T-cell (primary cell): ENCODE results near the gene DSCAML1. TPM values are rescaled to one million over a fixed set of nuclear protein-coding genes. Genes with fewer than 3 reads are reported as not detected.

ENCODE experiments used
- ATAC-seq, 4 experiments: fragments of 200-7000 bp in 3 of 4; fragments of 150-1000 bp in 1 of 4; cut with Tn5 transposase; replicated peaks in 1 of 4; 1 replicate in 3 of 4; 2 replicates in 1 of 4; pipeline ENCODE4 v1.10.0; 2021; ENCODE audit warnings: moderate library complexity in 3 of 4, mild to moderate bottlenecking in 2 of 4, moderate number of reproducible peaks in 1 of 4
- CTCF ChIA-PET, 2 donors: fragments of 300-600 bp; sonication (Branson Sonifier 250); formaldehyde crosslinking; loops; one replicate each; lab custom pipeline; 2022; ENCODE audit warnings: antibody characterized with exemption in 2 of 2; lab: Charles Lee
- POLR2A ChIA-PET, 2 donors: fragments of 300-600 bp; sonication (Branson Sonifier 250); formaldehyde crosslinking; loops; one replicate each; lab custom pipeline; 2022; ENCODE audit warnings: antibody characterized with exemption in 2 of 2; lab: Charles Lee
- DNase-seq, 35 experiments: peaks; one replicate each; pipeline versions ENCODE4 v3.0.0 to v3.0.0-alpha.2; 2013 to 2023
- H3K27ac ChIP-seq: one replicate; pipeline ENCODE4 v1.5.1; 2013; ENCODE audit warnings: low read length
- H3K27me3 ChIP-seq, 2 experiments: replicated peaks in 1 of 2; 1 replicate in 1 of 2; 2 replicates in 1 of 2; pipeline versions ENCODE4 v1.6.1 to v1.7.0; 2013; ENCODE audit warnings: low read length in 1 of 2, mixed read lengths in 1 of 2; ENCODE audit not compliant: control insufficient read depth in 2 of 2, insufficient read depth in 2 of 2; ENCODE audit errors: extremely low read depth in 1 of 2
- H3K36me3 ChIP-seq, 2 donors: 1 replicate in 1 of 2; 2 replicates in 1 of 2; pipeline versions ENCODE4 v1.6.1 to v1.7.0; 2013; ENCODE audit warnings: low read length in 1 of 2; ENCODE audit not compliant: control insufficient read depth in 2 of 2, insufficient read depth in 1 of 2; ENCODE audit errors: extremely low read depth in 1 of 2
- H3K4me1 ChIP-seq, 2 experiments: 1 replicate in 1 of 2; 2 replicates in 1 of 2; pipeline versions ENCODE4 v1.6.1 to v1.7.0; 2013; ENCODE audit warnings: low read length in 2 of 2, mixed read lengths in 1 of 2; ENCODE audit not compliant: insufficient read depth in 2 of 2, control insufficient read depth in 1 of 2; ENCODE audit errors: extremely low read depth in 1 of 2
- H3K4me3 ChIP-seq, 2 donors: 1 replicate in 1 of 2; 2 replicates in 1 of 2; pipeline versions ENCODE4 v1.5.1 to v1.7.0; 2013; ENCODE audit warnings: mild to moderate bottlenecking in 2 of 2, low read length in 1 of 2, moderate library complexity in 1 of 2; ENCODE audit not compliant: control insufficient read depth in 1 of 2; ENCODE audit errors: extremely low read depth in 1 of 2
- H3K9me3 ChIP-seq: 2 replicates; pipeline ENCODE4 v1.7.0; 2013
- H3K27ac Mint-ChIP-seq, 2 donors: one replicate each; pipeline ENCODE4 v1.8.0; 2020 to 2021; ENCODE audit warnings: mild to moderate bottlenecking in 2 of 2, mixed read lengths in 2 of 2
- H3K27me3 Mint-ChIP-seq, 2 donors: one replicate each; pipeline ENCODE4 v1.8.0; 2021 to 2022; ENCODE audit warnings: mixed read lengths in 2 of 2
- H3K36me3 Mint-ChIP-seq: one replicate; pipeline ENCODE4 v1.8.0; 2021; ENCODE audit warnings: mixed read lengths
- H3K4me1 Mint-ChIP-seq, 3 donors: one replicate each; pipeline ENCODE4 v1.8.0; 2020 to 2022; ENCODE audit warnings: mixed read lengths in 3 of 3, mild to moderate bottlenecking in 1 of 3
- H3K4me3 Mint-ChIP-seq, 3 donors: one replicate each; pipeline ENCODE4 v1.8.0; 2020 to 2022; ENCODE audit warnings: mild to moderate bottlenecking in 3 of 3, mixed read lengths in 3 of 3, moderate library complexity in 3 of 3
- H3K9me3 Mint-ChIP-seq, 3 donors: one replicate each; pipeline ENCODE4 v1.8.0; 2020 to 2022; ENCODE audit warnings: mixed read lengths in 3 of 3
- WGBS: methylation state at CpG from one replicate; pipeline ENCODE4 v1.1.5; 2013; ENCODE audit warnings: missing lambda C conversion rate; ENCODE audit not compliant: insufficient coverage; 5-methylcytosine and 5-hydroxymethylcytosine counted together
- total RNA-seq, 35 experiments: library from RNA in 6 of 35; stranded (reverse) in 6 of 35; fragments of 120-200 nt in 1 of 35; gene quantifications; one replicate each; pipeline versions ENCODE4 v1.2.1 to v1.2.4 and lab custom pipeline; 2013 to 2026

DSCAML1 gene
- total RNA-seq, 5 donors from 2014 or later (not counting 1 experiment from before 2014, with no cell fraction given) = 0.15 to 2.4 (median 0.96) TPM

GRCh38 chr11:117734601-117735024 is 62.4 kb downstream of the DSCAML1 start:
- CTCF ChIA-PET = no interaction called here

GRCh38 chr11:117733316-117733715 is 63.7 kb downstream of the DSCAML1 start:
- no peak overlapping the region for H3K27ac Mint-ChIP-seq
- Histone ChIP-seq H3K27me3 (no peaks in the 10 kb centered on the region), H3K27ac (no peak overlapping the region), H3K4me1 (no peaks in the 10 kb centered on the region), H3K4me3 (no peak overlapping the region), H3K9me3 (no peaks in the 10 kb centered on the region), H3K36me3 (no peaks in the 10 kb centered on the region)
- no peaks in the 10 kb centered on the region for H3K4me1 Mint-ChIP-seq
- WGBS = 80% methylated on average over 2 of the region's 6 CpGs
- no peaks in the 10 kb centered on the region for H3K36me3 Mint-ChIP-seq
- no peak for DNase-seq
- CTCF ChIA-PET = no interaction called here
- POLR2A ChIA-PET = no interaction called here
- ATAC-seq = no peak
- no peaks in the 10 kb centered on the region for H3K27me3 Mint-ChIP-seq
- no peaks in the 10 kb centered on the region for H3K9me3 Mint-ChIP-seq
- no peak overlapping the region for H3K4me3 Mint-ChIP-seq

More at GRCh38 chr11:117734601-117735024, 62.4 kb downstream of the DSCAML1 start:
- H3K4me3 Mint-ChIP-seq = no peak overlapping the region
- Histone ChIP-seq H3K36me3 (no peaks in the 10 kb centered on the region), H3K9me3 (no peaks in the 10 kb centered on the region), H3K27me3 (no peaks in the 10 kb centered on the region), H3K4me1 (no peaks in the 10 kb centered on the region), H3K27ac (no peak overlapping the region), H3K4me3 (no peak overlapping the region)
- H3K9me3 Mint-ChIP-seq = no peaks in the 10 kb centered on the region
- no peak overlapping the region for H3K27ac Mint-ChIP-seq
- no peak for DNase-seq
- H3K4me1 Mint-ChIP-seq = no peaks in the 10 kb centered on the region
- no peak for ATAC-seq
- POLR2A ChIA-PET = no interaction called here
- no peaks in the 10 kb centered on the region for H3K36me3 Mint-ChIP-seq
- 32% methylated on average over 4 of the region's 5 CpGs for WGBS
- peaks cover 9 to 11% of the 10 kb centered on the region in 2 donors for H3K27me3 Mint-ChIP-seq

DNA sequence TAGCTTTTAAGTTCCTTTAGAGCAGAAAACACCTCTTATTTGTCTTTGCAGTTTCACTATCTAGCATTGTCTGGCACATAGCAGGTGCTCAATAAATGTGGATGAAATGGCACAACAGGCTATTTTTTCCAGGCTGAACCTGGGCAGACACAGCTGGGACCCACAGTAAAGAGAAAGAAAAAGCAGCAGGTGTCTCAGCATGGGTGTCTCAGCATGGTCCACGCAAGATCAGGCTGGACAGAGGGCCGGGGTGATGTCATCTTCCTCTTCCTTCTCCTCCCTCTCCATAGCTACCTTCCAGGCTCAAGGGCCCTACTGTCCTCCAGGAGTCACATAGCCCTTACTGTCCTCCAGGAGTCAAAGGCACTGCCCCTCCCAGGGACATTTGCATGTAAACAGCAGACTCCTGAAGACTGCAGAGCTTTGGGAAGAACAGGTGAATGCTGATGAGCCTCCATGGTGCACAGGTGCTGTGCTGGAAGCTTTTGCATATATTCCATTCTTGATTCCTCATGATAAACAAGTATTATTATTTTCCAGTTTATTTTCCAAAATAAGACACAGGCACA is 65.2 kb downstream of the DSCAML1 start:
- DNase-seq = no peak
- no peaks in the 10 kb centered on the region for H3K36me3 ChIP-seq
- ChIA-PET POLR2A (no interaction called here), CTCF (no interaction called here)
- WGBS = 100% methylated on average over 2 of the region's 2 CpGs
- H3K4me3 ChIP-seq = no peak overlapping the region
- Mint-ChIP-seq H3K4me3 (no peak overlapping the region), H3K9me3 (no peaks in the 10 kb centered on the region), H3K4me1 (no peaks in the 10 kb centered on the region), H3K27ac (no peak overlapping the region), H3K36me3 (no peaks in the 10 kb centered on the region), H3K27me3 (no peaks in the 10 kb centered on the region)
- no peak for ATAC-seq
- H3K9me3 ChIP-seq = no peaks in the 10 kb centered on the region
- H3K27me3 ChIP-seq = no peaks in the 10 kb centered on the region
- no peaks in the 10 kb centered on the region for H3K4me1 ChIP-seq
- no peak overlapping the region for H3K27ac ChIP-seq

- Histone ChIP-seq H3K9me3 (no peaks in the 10 kb centered on the region), H3K4me3 (no peak overlapping the region), H3K27ac (no peak overlapping the region), H3K4me1 (no peaks in the 10 kb centered on the region), H3K27me3 (peaks cover 0 to 10% of the 10 kb centered on the region in 2 experiments), H3K36me3 (no peaks in the 10 kb centered on the region)
- H3K27ac Mint-ChIP-seq = no peak overlapping the region
- no peaks in the 10 kb centered on the region for H3K9me3 Mint-ChIP-seq
- ATAC-seq = no peak
- H3K4me1 Mint-ChIP-seq = no peaks in the 10 kb centered on the region
- CTCF ChIA-PET = no interaction called here
- peaks cover 0 to 3% of the 10 kb centered on the region in 2 donors for H3K27me3 Mint-ChIP-seq
- DNase-seq = no peak
- no peaks in the 10 kb centered on the region for H3K36me3 Mint-ChIP-seq
- WGBS = 95% methylated on average over 3 of the region's 7 CpGs
- POLR2A ChIA-PET = no interaction called here
- H3K4me3 Mint-ChIP-seq = no peak overlapping the region
Measured at GRCh38 chr11:117730208-117730800, 66.7 kb downstream of the DSCAML1 start.

DNA sequence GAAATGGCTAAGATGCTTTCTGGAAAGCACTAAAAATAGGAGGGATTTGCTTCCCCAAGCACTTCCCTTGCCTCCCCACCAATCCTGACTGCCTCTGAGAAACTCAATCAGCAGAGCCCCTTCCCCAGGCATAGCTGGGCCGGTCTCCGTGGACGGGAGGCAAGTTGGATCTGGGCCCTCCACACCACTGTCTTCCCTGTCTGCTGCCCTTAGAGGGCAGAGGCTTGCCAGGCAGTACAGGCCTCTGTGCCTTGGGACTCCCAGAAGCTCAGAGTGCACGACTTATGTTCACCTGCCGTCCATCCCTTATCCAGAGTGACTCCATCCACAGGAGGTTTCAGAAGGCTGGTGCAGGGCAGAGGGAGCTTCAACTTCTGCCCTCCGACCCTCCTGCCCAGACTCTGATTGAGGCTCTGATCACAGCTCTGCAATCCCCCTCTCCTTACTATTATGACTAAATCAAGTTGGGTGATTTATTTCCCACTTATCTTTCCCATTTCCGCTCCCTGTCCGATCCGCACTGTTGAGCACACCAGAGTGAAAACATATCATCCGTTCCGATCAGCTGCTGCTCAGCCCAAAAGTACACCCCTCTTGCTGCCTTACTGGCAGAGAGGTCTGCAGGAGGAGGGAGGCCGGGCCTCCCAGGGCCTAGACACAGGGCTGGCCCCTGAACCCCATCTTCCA is 71.8 kb downstream of the DSCAML1 start:
- no peaks in the 10 kb centered on the region for H3K9me3 ChIP-seq
- Mint-ChIP-seq H3K4me1 (no peaks in the 10 kb centered on the region), H3K36me3 (no peaks in the 10 kb centered on the region), H3K4me3 (no peak overlapping the region), H3K9me3 (no peaks in the 10 kb centered on the region), H3K27me3 (peaks cover 0 to 7% of the 10 kb centered on the region in 2 donors), H3K27ac (no peak overlapping the region)
- no peaks in the 10 kb centered on the region for H3K36me3 ChIP-seq
- peaks cover 0 to 21% of the 10 kb centered on the region in 2 experiments for H3K27me3 ChIP-seq
- 79% methylated on average over 6 of the region's 12 CpGs for WGBS
- DNase-seq (no peak), ATAC-seq (no peak)
- CTCF ChIA-PET = no interaction called here
- POLR2A ChIA-PET = no interaction called here
- no peak overlapping the region for H3K4me3 ChIP-seq
- H3K27ac ChIP-seq = no peak overlapping the region
- H3K4me1 ChIP-seq = no peaks in the 10 kb centered on the region

- Histone ChIP-seq H3K4me1 (no peaks in the 10 kb centered on the region), H3K27me3 (peaks cover 0 to 21% of the 10 kb centered on the region in 2 experiments), H3K4me3 (no peak overlapping the region), H3K9me3 (no peaks in the 10 kb centered on the region), H3K27ac (no peak overlapping the region), H3K36me3 (no peaks in the 10 kb centered on the region)
- POLR2A ChIA-PET = no interaction called here
- Mint-ChIP-seq H3K36me3 (no peaks in the 10 kb centered on the region), H3K27me3 (peaks cover 0 to 7% of the 10 kb centered on the region in 2 donors), H3K27ac (no peak overlapping the region), H3K4me3 (no peak overlapping the region), H3K9me3 (no peaks in the 10 kb centered on the region), H3K4me1 (no peaks in the 10 kb centered on the region)
- ATAC-seq (no peak), DNase-seq (no peak)
- CTCF ChIA-PET = no interaction called here
Measured at GRCh38 chr11:117724621-117725020, 72.4 kb downstream of the DSCAML1 start.
